Neural progenitor cell (in vitro differentiated cells): ENCODE results near the gene KRTAP10-4.

Experiments
- CTCF ChIP-seq: fragments of 200-600 bp; sonication (generic); IDR thresholded peaks from 2 replicates; pipeline ENCODE4 v1.5.1; 2017; ENCODE audit warnings: antibody characterized with exemption, mild to moderate bottlenecking
- EZH2 ChIP-seq: fragments of 200-600 bp; sonication (generic); IDR thresholded peaks from 2 replicates; pipeline ENCODE4 v1.6.1; 2017; ENCODE audit warnings: antibody characterized with exemption, mild to moderate bottlenecking, moderate library complexity
- EZH2phosphoT487 ChIP-seq: fragments of 200-600 bp; sonication (generic); IDR thresholded peaks from 2 replicates; pipeline ENCODE4 v1.6.1; 2017; ENCODE audit warnings: antibody characterized with exemption

- TF ChIP-seq CTCF, result no peak
- no peak for TF ChIP-seq EZH2phosphoT487
- no peak for TF ChIP-seq EZH2
These were observed 21.4 kb upstream of the KRTAP10-4 start for GRCh38 chr21:44552136-44552535.
